GM21423 (cell line): ENCODE measurements around the gene DNAJC3.
"Not testable (repeated sequence)": the region's sequence is repeated elsewhere in the genome, so short reads cannot be mapped to it uniquely, and the experiment has no call there.

ENCODE experiments used
- ATAC-seq: cut with Tn5 transposase; IDR thresholded peaks from one replicate; pipeline ENCODE4 v1.9.1; 2021; ENCODE audit warnings: mild to moderate bottlenecking, moderate library complexity; ENCODE audit not compliant: unreplicated experiment

DNAJC3 gene

GRCh38 chr13:95771905-95772304 lies 95.0 kb downstream of the DNAJC3 start:
- no peak for ATAC-seq

GRCh38 chr13:95779522-95779921 lies 102.6 kb downstream of the DNAJC3 start:
- no peak for ATAC-seq

- ATAC-seq = no peak
Observed at GRCh38 chr13:95781016-95781415, 104.1 kb downstream of the DNAJC3 start.

GRCh38 chr13:95781940-95782339 lies 105.0 kb downstream of the DNAJC3 start:
- not testable (repeated sequence) for ATAC-seq

GRCh38 chr13:95783747-95784146 lies 106.8 kb downstream of the DNAJC3 start:
- no peak for ATAC-seq

GRCh38 chr13:95784161-95784899 lies 107.4 kb downstream of the DNAJC3 start:
- ATAC-seq = no peak

GRCh38 chr13:95784900-95785290 lies 108.0 kb downstream of the DNAJC3 start:
- no peak for ATAC-seq

GRCh38 chr13:95787356-95788099 lies 110.6 kb downstream of the DNAJC3 start:
- no peak for ATAC-seq

- no peak for ATAC-seq
Observed at GRCh38 chr13:95788100-95788463, 111.1 kb downstream of the DNAJC3 start.

- ATAC-seq = not testable (repeated sequence)
Observed at GRCh38 chr13:95789315-95789714, 112.4 kb downstream of the DNAJC3 start.

GRCh38 chr13:95791084-95791722 lies 114.3 kb downstream of the DNAJC3 start:
- ATAC-seq = no peak

GRCh38 chr13:95793018-95793555 lies 116.1 kb downstream of the DNAJC3 start:
- ATAC-seq = no peak

- ATAC-seq = no peak
Observed at GRCh38 chr13:95793781-95794180, 116.8 kb downstream of the DNAJC3 start.

GRCh38 chr13:95797016-95797415 lies 120.1 kb downstream of the DNAJC3 start:
- ATAC-seq = no peak

- no peak for ATAC-seq
Observed at GRCh38 chr13:95800436-95800835, 123.5 kb downstream of the DNAJC3 start.

GRCh38 chr13:95801825-95802224 lies 124.9 kb downstream of the DNAJC3 start:
- ATAC-seq = no peak

- ATAC-seq = no peak
Observed at GRCh38 chr13:95805921-95806320, 129.0 kb downstream of the DNAJC3 start.

GRCh38 chr13:95809429-95809828 lies 132.5 kb downstream of the DNAJC3 start:
- ATAC-seq = no peak

- no peak for ATAC-seq
Observed at GRCh38 chr13:95813139-95813538, 136.2 kb downstream of the DNAJC3 start.

- ATAC-seq = no peak
Observed at GRCh38 chr13:95814495-95814894, 137.6 kb downstream of the DNAJC3 start.

GRCh38 chr13:95822303-95822702 lies 145.4 kb downstream of the DNAJC3 start:
- ATAC-seq = no peak

- ATAC-seq = no peak
Observed at GRCh38 chr13:95833126-95833525, 156.2 kb downstream of the DNAJC3 start.
